RPMI8226 (cell line): ENCODE data around the gene PCED1B.

ENCODE experiments used
- DNase-seq: peaks from one replicate; pipeline ENCODE4 v3.0.0-alpha.2; 2015

Gene PCED1B

DNA sequence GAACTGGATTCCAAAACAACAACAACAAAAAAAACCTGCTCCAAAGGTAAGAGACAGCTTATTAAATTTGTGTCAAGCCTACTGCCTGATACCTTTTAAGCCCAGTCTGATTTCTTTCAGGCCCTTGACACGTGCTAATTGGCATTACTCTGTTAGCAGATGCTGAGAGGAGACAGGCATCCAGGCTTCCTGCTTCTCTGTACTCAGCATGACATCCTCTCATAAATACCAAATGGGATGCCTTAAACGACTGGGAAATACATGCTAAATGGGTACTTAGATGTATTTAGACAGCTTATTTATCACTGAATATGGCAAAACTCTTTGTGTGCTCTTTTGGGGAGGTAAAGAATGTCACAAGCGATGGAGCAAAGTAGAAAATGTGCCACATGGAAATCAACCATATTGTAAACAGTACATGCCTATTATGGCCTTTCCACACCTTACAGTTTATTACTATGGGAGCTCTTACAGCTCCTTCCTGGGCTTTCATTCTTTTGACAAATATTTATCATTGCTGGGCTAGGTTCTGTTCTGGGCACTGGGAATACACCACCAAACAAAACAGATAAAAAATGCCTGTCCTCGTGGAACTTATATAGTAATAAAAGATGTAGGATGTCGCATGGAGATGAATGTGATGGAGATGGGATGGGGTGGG lies 11.5 kb upstream of the PCED1B start:
- DNase-seq, result no peak

- no peak for DNase-seq
Measured at GRCh38 chr12:47068539-47068938, 10.9 kb upstream of the PCED1B start.

- DNase-seq, result no peak
Measured at GRCh38 chr12:47070310-47070709, 9.1 kb upstream of the PCED1B start.

DNA sequence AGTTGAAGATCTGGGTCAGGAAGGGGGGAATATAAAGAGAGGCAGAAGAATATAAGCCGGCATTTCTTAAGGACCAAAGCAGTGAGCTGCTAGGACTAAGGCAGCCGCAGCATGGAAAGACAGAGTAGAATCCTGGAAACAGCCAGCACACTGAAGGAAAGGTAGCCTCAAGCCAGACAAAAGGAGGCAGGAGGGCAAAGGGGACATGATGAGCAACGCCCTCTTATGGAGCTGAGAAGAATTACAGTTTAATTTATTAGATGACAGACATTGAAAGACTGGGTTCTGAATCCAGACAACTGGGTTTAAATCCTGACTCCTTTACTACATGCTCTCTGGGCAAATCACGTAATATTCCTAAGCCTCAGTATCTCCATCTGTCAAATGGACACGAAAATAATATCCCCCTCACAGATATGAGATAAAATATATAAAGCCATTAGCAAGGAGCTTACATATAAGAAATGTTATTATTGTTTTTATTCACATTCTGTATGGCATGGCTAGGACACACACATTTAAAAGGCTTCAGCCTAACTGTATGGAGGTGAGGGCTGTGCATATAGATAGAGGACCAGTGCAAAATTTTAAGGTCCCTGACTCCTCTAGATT lies 8.1 kb upstream of the PCED1B start:
- no peak for DNase-seq

- DNase-seq, result no peak
Measured at GRCh38 chr12:47073951-47074350, 5.5 kb upstream of the PCED1B start.

- no peak for DNase-seq
Measured at GRCh38 chr12:47074757-47075156, 4.7 kb upstream of the PCED1B start.

- DNase-seq, result no peak
Measured at GRCh38 chr12:47075192-47076084, 4.0 kb upstream of the PCED1B start.

DNA sequence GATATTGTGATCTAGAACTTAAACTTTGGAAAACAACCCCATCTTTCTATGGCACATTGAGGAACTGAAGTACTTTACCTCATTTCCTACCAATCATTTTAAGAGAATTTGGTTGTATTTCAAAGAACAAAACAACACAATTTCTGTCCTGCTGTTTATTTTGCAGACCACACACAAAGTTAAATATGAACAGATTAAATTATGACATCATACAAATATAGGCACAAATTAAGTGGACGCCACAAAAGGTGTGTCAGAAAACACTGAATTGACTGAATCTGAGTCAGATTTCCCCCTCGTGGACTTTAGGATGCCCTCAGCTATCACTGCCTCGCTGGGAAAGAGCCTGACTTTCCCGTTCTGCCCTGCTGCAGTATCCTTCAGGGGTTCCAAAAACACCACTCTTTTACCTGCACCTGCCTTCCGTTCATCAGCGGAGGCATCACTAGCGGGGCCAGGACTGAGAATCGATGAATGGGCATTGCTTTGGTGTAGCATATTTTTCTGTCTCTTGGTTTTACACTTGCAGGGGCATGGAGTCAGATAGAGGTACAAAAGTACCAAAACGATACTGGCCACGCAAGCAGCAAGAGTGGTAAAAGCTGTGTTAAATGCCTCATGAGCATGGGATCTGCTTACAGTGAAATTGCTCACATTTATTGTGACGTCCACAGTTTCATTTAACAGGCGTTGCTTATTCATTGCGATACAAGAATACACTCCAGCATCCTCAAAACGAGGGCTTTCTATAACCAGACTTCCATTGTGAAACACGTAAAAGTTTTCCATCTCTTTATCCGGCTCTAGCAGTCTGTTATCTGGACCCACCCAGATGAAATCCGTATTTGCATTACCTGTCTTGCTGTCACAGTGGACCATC lies 2.0 kb upstream of the PCED1B start:
- no peak for DNase-seq

- DNase-seq, result no peak
Measured at GRCh38 chr12:47078086-47078395, 1.4 kb upstream of the PCED1B start.

GRCh38 chr12:47078733-47079467 lies 521 bp upstream of the PCED1B start:
- DNase-seq, result no peak

- DNase-seq, result no peak
Measured at GRCh38 chr12:47079981-47080724, 732 bp downstream of the PCED1B start.

DNA sequence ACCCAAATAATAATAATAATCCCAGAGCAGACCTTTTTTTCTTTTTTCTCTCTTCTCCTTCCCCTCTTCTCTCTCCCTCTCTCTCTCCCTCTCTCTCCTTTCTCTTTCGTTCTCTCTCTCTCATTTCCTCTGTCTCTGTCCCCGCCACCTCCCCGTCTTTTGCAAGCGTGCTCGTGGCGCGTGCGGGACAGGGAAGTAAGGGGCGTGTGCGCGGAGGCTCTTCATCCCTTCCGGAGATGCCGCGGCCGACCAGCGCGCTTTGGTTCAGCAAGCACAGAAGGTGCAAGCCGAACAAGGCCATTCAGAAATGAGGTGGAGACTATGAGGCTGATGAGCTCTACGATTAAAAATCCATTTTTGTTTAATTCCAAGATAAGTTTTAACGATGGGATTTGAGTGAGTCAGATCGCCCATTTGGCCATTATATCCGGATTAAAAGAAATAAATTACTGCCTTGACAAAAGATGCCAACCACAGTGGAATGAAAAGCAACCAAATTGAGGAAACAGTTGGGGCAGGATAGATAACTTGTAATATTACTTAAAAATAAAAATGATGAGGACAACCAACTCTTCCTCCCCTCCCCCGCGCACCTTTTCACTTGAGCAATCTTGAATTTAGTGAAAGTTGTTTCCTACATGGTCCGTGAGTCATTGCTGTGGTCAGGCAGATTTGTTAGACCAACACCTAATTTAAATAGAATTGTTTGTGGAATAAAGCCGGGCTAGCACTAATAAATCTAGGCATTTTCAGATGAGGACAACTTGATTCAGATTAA lies 1.5 kb downstream of the PCED1B start:
- no peak for DNase-seq

- DNase-seq, result no peak
Measured at GRCh38 chr12:47082283-47082682, 2.9 kb downstream of the PCED1B start.

DNA sequence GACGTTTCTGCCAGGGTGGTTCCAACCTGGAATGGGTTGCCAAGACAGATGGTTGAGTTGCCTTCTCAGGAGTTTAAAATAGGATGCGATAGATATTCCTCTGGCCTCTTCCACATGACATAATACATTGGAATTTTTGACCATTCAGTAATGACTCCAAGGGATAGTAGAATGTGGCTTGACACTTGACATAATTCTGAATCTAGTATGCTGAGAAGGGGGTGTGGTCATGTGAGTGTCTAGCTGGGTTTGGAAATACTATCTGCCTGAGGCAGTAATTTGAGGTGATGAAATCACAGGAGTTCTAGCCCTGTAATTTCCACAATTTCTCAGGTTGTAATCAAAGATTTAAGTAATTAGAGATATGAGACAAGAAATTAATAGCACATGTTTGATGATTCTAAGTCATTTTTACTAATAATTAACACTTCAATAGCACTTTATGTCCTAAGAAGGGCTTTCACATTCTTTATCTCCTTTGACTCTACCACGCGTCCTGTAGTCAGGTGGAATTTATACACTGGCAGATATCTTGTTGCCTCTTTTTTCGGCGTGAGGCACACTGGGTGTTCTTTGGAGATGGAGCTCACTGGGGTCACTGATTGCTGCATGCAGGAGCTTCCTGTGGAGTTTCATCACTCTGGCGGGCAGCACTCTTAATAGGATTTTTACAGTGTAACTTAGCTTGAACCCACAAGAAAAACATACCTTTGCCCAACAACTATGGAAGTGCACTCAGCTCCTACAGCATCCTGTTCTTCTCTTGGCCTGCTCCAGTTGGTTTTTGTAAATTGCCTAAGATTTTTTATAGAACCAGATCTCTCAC lies 3.6 kb downstream of the PCED1B start:
- DNase-seq, result no peak

GRCh38 chr12:47084172-47084571 lies 4.8 kb downstream of the PCED1B start:
- DNase-seq, result no peak

DNA sequence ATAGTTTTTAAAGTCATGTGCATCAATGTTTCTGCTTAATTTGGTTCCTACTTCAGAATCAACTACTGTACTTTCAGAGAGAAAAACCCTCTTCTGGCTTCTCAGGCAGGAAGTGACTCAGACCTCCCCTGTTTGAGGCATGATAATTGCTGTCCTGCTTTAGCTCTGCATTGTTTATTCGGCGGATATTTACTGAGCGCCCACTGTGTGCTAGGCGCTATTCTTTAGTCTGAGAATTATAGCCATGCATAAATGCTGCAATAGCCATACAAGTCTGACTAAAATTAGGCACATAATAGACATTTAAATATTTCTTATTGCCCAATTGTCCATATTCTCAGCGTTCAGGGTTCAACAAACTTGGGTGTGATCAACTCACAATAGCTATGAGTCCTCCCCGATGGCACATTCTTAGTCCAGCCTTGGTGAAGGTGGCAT lies 6.4 kb downstream of the PCED1B start:
- DNase-seq, result no peak

DNA sequence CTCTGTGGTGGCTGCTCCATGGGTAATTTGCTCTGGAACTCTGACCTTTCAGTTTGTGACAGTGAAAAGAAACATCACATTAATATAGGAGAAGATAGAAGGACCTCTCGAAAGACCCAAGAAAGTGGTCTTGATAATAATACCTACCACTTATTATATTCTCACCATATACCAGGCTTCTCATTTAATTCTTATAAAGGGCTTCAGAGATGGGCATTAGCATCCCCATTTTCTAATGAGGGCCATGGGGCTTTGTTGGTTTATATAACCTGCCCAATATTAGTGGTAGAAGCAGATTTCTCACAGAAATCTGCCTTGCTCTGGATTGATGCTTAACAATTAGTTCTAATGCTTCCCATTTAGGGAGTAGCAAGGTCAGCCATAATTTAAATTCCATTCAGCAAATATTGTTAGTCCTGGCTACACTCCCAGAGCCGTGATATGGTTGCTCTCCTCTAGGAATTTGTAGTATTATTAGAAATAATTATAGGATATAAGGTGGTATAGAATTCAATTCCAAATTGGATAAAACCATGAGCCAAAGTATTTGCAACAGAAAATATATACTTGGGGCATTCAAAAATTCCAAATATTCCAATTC lies 7.8 kb downstream of the PCED1B start:
- DNase-seq, result no peak

GRCh38 chr12:47088021-47088944 lies 8.9 kb downstream of the PCED1B start:
- no peak for DNase-seq
